GM12874 (cell line): ENCODE results near the gene LYZL1.

Experiments
- CTCF ChIP-seq: IDR thresholded peaks from 2 replicates; pipeline ENCODE4 v1.5.1; 2011; ENCODE audit warnings: low read depth, mild to moderate bottlenecking, control low read depth, low read length, moderate library complexity; ENCODE audit not compliant: insufficient read depth

The LYZL1 gene

GRCh38 chr10:29322918-29323317, 34.0 kb downstream of the LYZL1 start:
- TF ChIP-seq CTCF: no peak

GRCh38 chr10:29323367-29323766, 34.5 kb downstream of the LYZL1 start:
- TF ChIP-seq CTCF: no peak

GRCh38 chr10:29324220-29324841, 35.5 kb downstream of the LYZL1 start:
- no peak for TF ChIP-seq CTCF

GRCh38 chr10:29326299-29326698, 37.4 kb downstream of the LYZL1 start:
- no peak for TF ChIP-seq CTCF

- no peak for TF ChIP-seq CTCF
Measured at GRCh38 chr10:29326886-29327745, 38.2 kb downstream of the LYZL1 start.

- TF ChIP-seq CTCF: no peak
Measured at GRCh38 chr10:29327746-29328102, 38.9 kb downstream of the LYZL1 start.

GRCh38 chr10:29328983-29329382, 40.1 kb downstream of the LYZL1 start:
- no peak for TF ChIP-seq CTCF
